ENCODE data around the gene CLTC. TPM values are rescaled to one million over a fixed set of nuclear protein-coding genes. Genes with fewer than 3 reads are reported as not detected.

CLTC gene
- polyA plus RNA-seq, 1 of the 3 experiments (the other 2 are of a cell fraction): 160 TPM

DNA sequence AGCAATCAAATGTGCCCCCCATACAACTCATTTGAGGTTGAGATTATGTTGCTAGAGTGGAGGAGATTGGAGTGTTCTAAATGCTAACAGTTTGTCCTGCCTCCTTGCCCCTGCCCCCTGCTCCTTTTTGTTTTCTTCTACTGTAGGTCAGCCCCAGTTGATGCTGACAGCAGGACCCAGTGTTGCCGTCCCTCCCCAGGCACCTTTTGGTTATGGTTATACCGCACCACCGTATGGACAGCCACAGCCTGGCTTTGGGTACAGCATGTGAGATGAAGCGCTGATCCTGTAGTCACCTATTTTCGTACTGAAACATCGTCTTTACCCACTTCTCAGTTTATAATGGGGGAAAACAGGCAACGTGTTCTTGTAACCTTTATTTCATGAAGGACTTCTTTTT, 73.9 kb downstream of the CLTC start:
- Histone ChIP-seq H3F3A (replicated peaks; ENCODE audit: insufficient read depth) (peaks cover 75% of the 10 kb centered on the region), H3K79me2 (ENCODE audit: insufficient read depth) (peaks cover 96% of the 10 kb centered on the region), H3K4me1 (ENCODE audit: control insufficient read depth in 1 of 2, insufficient read depth in 2 of 2, low read depth in 1 of 2, low read length in 1 of 2) (peaks cover 0 to 2% of the 10 kb centered on the region in 2 experiments; a peak in 2 of 4 replicates), H4K20me1 (ENCODE audit: insufficient read depth) (peaks cover 34% of the 10 kb centered on the region), H3K36me3 (replicated peaks in 1 of 2; ENCODE audit: control insufficient read depth in 1 of 2, insufficient read depth in 2 of 2, low read length in 1 of 2) (peaks cover 84 to 95% of the 10 kb centered on the region in 2 experiments), H3K9me3 (no peaks in the 10 kb centered on the region), H3K9ac (no peak overlapping the region), H3K27me3 (ENCODE audit: insufficient read depth) (no peaks in the 10 kb centered on the region), H3K9me2 (no peaks in the 10 kb centered on the region), H3K27ac (ENCODE audit: low read depth in 2 of 2, low read length in 1 of 2) (no peak overlapping the region), H2AFZ (ENCODE audit: low read depth) (no peak overlapping the region), H3K4me3 (ENCODE audit: low read depth in 2 of 2, low read length in 1 of 2) (no peak overlapping the region), H3K4me2 (no peak overlapping the region)
- POLR2A ChIA-PET: no interaction called here
- CTCF ChIA-PET: no interaction called here
- WGBS (ENCODE audit: low lambda C conversion rate): 96% methylated on average over 7 of the region's 7 CpGs
- TF ChIP-seq RAD21 (IDR thresholded peaks at IDR 0.05; ENCODE audit: low read length) (no peak), FOXM1 (IDR thresholded peaks at IDR 0.05; ENCODE audit: low read depth) (no peak), SIN3A (IDR thresholded peaks at IDR 0.05; ENCODE audit: borderline replicate concordance, low read depth, low read length) (0 out of 2 replicates have a peak, but pooled peaks have one; percentile 10)
- no peak for DNase-seq

DNA sequence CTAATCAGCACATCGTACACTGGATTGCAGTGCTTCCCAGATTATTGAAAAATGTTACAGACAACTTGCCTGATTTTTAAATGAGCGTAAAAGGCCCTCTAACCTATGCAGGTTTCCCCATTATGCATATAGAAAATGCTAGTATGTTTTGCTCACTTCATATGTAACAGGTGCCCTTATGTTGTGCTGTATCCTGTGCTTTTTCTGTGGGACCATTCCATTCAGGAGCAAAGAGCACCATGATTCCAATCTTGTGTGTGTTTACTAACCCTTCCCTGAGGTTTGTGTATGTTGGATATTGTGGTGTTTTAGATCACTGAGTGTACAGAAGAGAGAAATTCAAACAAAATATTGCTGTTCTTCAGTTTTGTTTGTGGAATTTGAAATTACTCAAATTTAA, 74.6 kb downstream of the CLTC start:
- Histone ChIP-seq H3K79me2 (ENCODE audit: insufficient read depth) (peaks cover 96% of the 10 kb centered on the region), H3K4me3 (ENCODE audit: low read depth in 2 of 2, low read length in 1 of 2) (no peak overlapping the region), H3K27ac (ENCODE audit: low read depth in 2 of 2, low read length in 1 of 2) (peak overlapping the region in 1 of 2 experiments; percentile 35; a peak in 1 of 4 replicates), H2AFZ (ENCODE audit: low read depth) (no peak overlapping the region), H3K27me3 (ENCODE audit: insufficient read depth) (no peaks in the 10 kb centered on the region), H3K9me3 (no peaks in the 10 kb centered on the region), H3K36me3 (replicated peaks in 1 of 2; ENCODE audit: control insufficient read depth in 1 of 2, insufficient read depth in 2 of 2, low read length in 1 of 2) (peaks cover 84 to 95% of the 10 kb centered on the region in 2 experiments), H3K4me1 (ENCODE audit: control insufficient read depth in 1 of 2, insufficient read depth in 2 of 2, low read depth in 1 of 2, low read length in 1 of 2) (peaks cover 0 to 6% of the 10 kb centered on the region in 2 experiments; a peak in 2 of 4 replicates), H3K9me2 (no peaks in the 10 kb centered on the region), H3F3A (replicated peaks; ENCODE audit: insufficient read depth) (peaks cover 71% of the 10 kb centered on the region), H4K20me1 (ENCODE audit: insufficient read depth) (peaks cover 41% of the 10 kb centered on the region), H3K9ac (no peak overlapping the region), H3K4me2 (no peak overlapping the region)
- TF ChIP-seq TCF12 (IDR thresholded peaks at IDR 0.05) (no peak), ELF1 (IDR thresholded peaks at IDR 0.05) (no peak), RAD21 (IDR thresholded peaks at IDR 0.05; ENCODE audit: low read length) (no peak), MXI1 (IDR thresholded peaks at IDR 0.05; ENCODE audit: low read depth, low read length) (no peak), EZH2phosphoT487 (IDR thresholded peaks at IDR 0.05; ENCODE audit: borderline replicate concordance, low read depth) (no peak), FOSL2 (IDR thresholded peaks at IDR 0.05; ENCODE audit: borderline replicate concordance, low read depth) (no peak), FOXJ3 (CRISPR knock-in tag; IDR thresholded peaks at IDR 0.05) (no peak), SMC3 (IDR thresholded peaks at IDR 0.05; ENCODE audit: low read depth, low read length) (no peak), RXRA (IDR thresholded peaks at IDR 0.05; ENCODE audit: borderline replicate concordance, low read depth) (no peak)
- TF ChIP-seq, protein P1, sequence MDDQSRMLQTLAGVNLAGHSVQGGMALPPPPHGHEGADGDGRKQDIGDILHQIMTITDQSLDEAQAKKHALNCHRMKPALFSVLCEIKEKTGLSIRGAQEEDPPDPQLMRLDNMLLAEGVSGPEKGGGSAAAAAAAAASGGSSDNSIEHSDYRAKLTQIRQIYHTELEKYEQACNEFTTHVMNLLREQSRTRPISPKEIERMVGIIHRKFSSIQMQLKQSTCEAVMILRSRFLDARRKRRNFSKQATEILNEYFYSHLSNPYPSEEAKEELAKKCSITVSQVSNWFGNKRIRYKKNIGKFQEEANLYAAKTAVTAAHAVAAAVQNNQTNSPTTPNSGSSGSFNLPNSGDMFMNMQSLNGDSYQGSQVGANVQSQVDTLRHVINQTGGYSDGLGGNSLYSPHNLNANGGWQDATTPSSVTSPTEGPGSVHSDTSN (IDR thresholded peaks at IDR 0.05): no peak
- no peak for DNase-seq
- ChIA-PET POLR2A (interaction anchor here (0.6 kb wide), 1 partner anchor 493 kb away, joined by 3 read pairs; no protein-coding TSS in a partner anchor), CTCF (no interaction called here)
- WGBS (ENCODE audit: low lambda C conversion rate): 98% methylated on average over 2 of the region's 2 CpGs

Measured in SK-N-SH (cell line).